Activated T-cell treated with anti-CD3 and anti-CD28 coated beads, Interleukin-2, amount 50 U/mL, for 72 hours (primary cell): ENCODE measurements around the gene PCSK5. TPM values are rescaled to one million over a fixed set of nuclear protein-coding genes. Genes with fewer than 3 reads are reported as not detected.
A peak's percentile ranks its signal among the peaks of the same experiment; 100 is the strongest.

ENCODE experiments used
- ATAC-seq, 2 donors: fragments of 150-1000 bp; cut with Tn5 transposase; replicated peaks in 1 of 2; 2 replicates each; pipeline ENCODE4 v1.10.0; 2021; ENCODE audit warnings: moderate library complexity in 2 of 2, mild to moderate bottlenecking in 1 of 2
- DNase-seq, 2 donors: peaks; one replicate each; pipeline ENCODE4 v3.0.0; 2021 to 2022; ENCODE audit warnings: mixed read lengths in 1 of 2
- H3K27ac Mint-ChIP-seq: one replicate; pipeline ENCODE4 v1.8.0; 2022; ENCODE audit warnings: mild to moderate bottlenecking, moderate library complexity, mixed read lengths
- H3K27me3 Mint-ChIP-seq: one replicate; pipeline ENCODE4 v1.8.0; 2022; ENCODE audit warnings: low read depth, mixed read lengths
- H3K36me3 Mint-ChIP-seq, 2 donors: one replicate each; pipeline ENCODE4 v1.8.0; 2022; ENCODE audit warnings: mixed read lengths in 2 of 2, mild to moderate bottlenecking in 1 of 2; ENCODE audit not compliant: insufficient read depth in 2 of 2
- H3K4me1 Mint-ChIP-seq: one replicate; pipeline ENCODE4 v1.8.0; 2022; ENCODE audit warnings: low read depth, mixed read lengths
- H3K4me3 Mint-ChIP-seq, 2 donors: one replicate each; pipeline ENCODE4 v1.8.0; 2022; ENCODE audit warnings: mild to moderate bottlenecking in 2 of 2, mixed read lengths in 2 of 2, moderate library complexity in 2 of 2
- H3K9me3 Mint-ChIP-seq, 2 donors: one replicate each; pipeline ENCODE4 v1.8.0; 2022; ENCODE audit warnings: mixed read lengths in 2 of 2
- total RNA-seq, 2 donors: library from RNA; stranded (reverse); gene quantifications; one replicate each; pipeline ENCODE4 v1.2.3, GENCODE V29; 2022

The PCSK5 gene
- total RNA-seq, 2 donors from 2014 or later: 3.7 to 4.7 TPM

GRCh38 chr9:75938946-75939345, 48.5 kb downstream of the PCSK5 start:
- no peak for DNase-seq
- Mint-ChIP-seq H3K4me1 (peaks cover 19% of the 10 kb centered on the region), H3K36me3 (no peaks in the 10 kb centered on the region), H3K27me3 (no peaks in the 10 kb centered on the region), H3K27ac (no peak overlapping the region), H3K4me3 (no peak overlapping the region), H3K9me3 (no peaks in the 10 kb centered on the region)
- ATAC-seq: no peak

GRCh38 chr9:75939536-75940111, 49.2 kb downstream of the PCSK5 start:
- H3K4me3 Mint-ChIP-seq: no peak overlapping the region
- no peaks in the 10 kb centered on the region for H3K9me3 Mint-ChIP-seq
- H3K27ac Mint-ChIP-seq: no peak overlapping the region
- no peaks in the 10 kb centered on the region for H3K36me3 Mint-ChIP-seq
- no peak for ATAC-seq
- H3K27me3 Mint-ChIP-seq: no peaks in the 10 kb centered on the region
- H3K4me1 Mint-ChIP-seq: peaks cover 19% of the 10 kb centered on the region
- no peak for DNase-seq

GRCh38 chr9:75941066-75941465, 50.6 kb downstream of the PCSK5 start:
- no peak overlapping the region for H3K4me3 Mint-ChIP-seq

GRCh38 chr9:75941577-75942311, 51.3 kb downstream of the PCSK5 start:
- ATAC-seq (no peak), DNase-seq (no peak)
- H3K36me3 Mint-ChIP-seq: peaks cover 3% of the 10 kb centered on the region in 2 donors
- H3K9me3 Mint-ChIP-seq: no peaks in the 10 kb centered on the region
- H3K27ac Mint-ChIP-seq: no peak overlapping the region
- H3K4me1 Mint-ChIP-seq: peaks cover 22% of the 10 kb centered on the region
- no peaks in the 10 kb centered on the region for H3K27me3 Mint-ChIP-seq
- no peak overlapping the region for H3K4me3 Mint-ChIP-seq

More at GRCh38 chr9:75941066-75941465, 50.6 kb downstream of the PCSK5 start:
- Mint-ChIP-seq H3K4me1 (peaks cover 22% of the 10 kb centered on the region), H3K27ac (no peak overlapping the region), H3K27me3 (no peaks in the 10 kb centered on the region), H3K9me3 (no peaks in the 10 kb centered on the region), H3K36me3 (peaks cover 3% of the 10 kb centered on the region in 2 donors)
- DNase-seq (no peak), ATAC-seq (no peak)

- Mint-ChIP-seq H3K27me3 (no peaks in the 10 kb centered on the region), H3K27ac (no peak overlapping the region), H3K4me1 (peaks cover 3% of the 10 kb centered on the region), H3K36me3 (peaks cover 3 to 6% of the 10 kb centered on the region in 2 donors), H3K4me3 (no peak overlapping the region), H3K9me3 (no peaks in the 10 kb centered on the region)
- ATAC-seq: no peak
- DNase-seq: no peak
Measured at GRCh38 chr9:75946766-75947165, 56.3 kb downstream of the PCSK5 start.

- H3K9me3 Mint-ChIP-seq: no peaks in the 10 kb centered on the region
- no peak for ATAC-seq
- H3K27ac Mint-ChIP-seq: no peak overlapping the region
- H3K27me3 Mint-ChIP-seq: no peaks in the 10 kb centered on the region
- peaks cover 3 to 8% of the 10 kb centered on the region in 2 donors for H3K36me3 Mint-ChIP-seq
- H3K4me3 Mint-ChIP-seq: no peak overlapping the region
- peaks cover 7% of the 10 kb centered on the region for H3K4me1 Mint-ChIP-seq
- no peak for DNase-seq
Measured at GRCh38 chr9:75947233-75947632, 56.8 kb downstream of the PCSK5 start.

- no peaks in the 10 kb centered on the region for H3K27me3 Mint-ChIP-seq
- H3K36me3 Mint-ChIP-seq: peaks cover 0 to 5% of the 10 kb centered on the region in 2 donors
- H3K4me1 Mint-ChIP-seq: peaks cover 14% of the 10 kb centered on the region
- H3K27ac Mint-ChIP-seq: no peak overlapping the region
- ATAC-seq (no peak), DNase-seq (no peak)
- H3K4me3 Mint-ChIP-seq: no peak overlapping the region
- no peaks in the 10 kb centered on the region for H3K9me3 Mint-ChIP-seq
Measured at GRCh38 chr9:75950998-75951397, 60.5 kb downstream of the PCSK5 start.

GRCh38 chr9:75953218-75953617, 62.7 kb downstream of the PCSK5 start:
- ATAC-seq (no peak), DNase-seq (no peak)
- peaks cover 14% of the 10 kb centered on the region for H3K4me1 Mint-ChIP-seq
- H3K27me3 Mint-ChIP-seq: no peaks in the 10 kb centered on the region
- H3K36me3 Mint-ChIP-seq: peaks cover 0 to 5% of the 10 kb centered on the region in 2 donors
- no peaks in the 10 kb centered on the region for H3K9me3 Mint-ChIP-seq
- H3K27ac Mint-ChIP-seq: no peak overlapping the region
- H3K4me3 Mint-ChIP-seq: no peak overlapping the region

GRCh38 chr9:75956161-75956560, 65.7 kb downstream of the PCSK5 start:
- ATAC-seq (no peak), DNase-seq (no peak)
- Mint-ChIP-seq H3K4me1 (peaks cover 14% of the 10 kb centered on the region), H3K4me3 (no peak overlapping the region), H3K36me3 (peaks cover 0 to 3% of the 10 kb centered on the region in 2 donors), H3K27me3 (no peaks in the 10 kb centered on the region), H3K27ac (no peak overlapping the region), H3K9me3 (peaks cover 0 to 2% of the 10 kb centered on the region in 2 donors)

GRCh38 chr9:75957116-75957515, 66.6 kb downstream of the PCSK5 start:
- ATAC-seq (no peak), DNase-seq (no peak)
- no peak overlapping the region for H3K27ac Mint-ChIP-seq
- peaks cover 0 to 2% of the 10 kb centered on the region in 2 donors for H3K9me3 Mint-ChIP-seq
- H3K4me3 Mint-ChIP-seq: no peak overlapping the region
- peaks cover 0 to 1% of the 10 kb centered on the region in 2 donors for H3K36me3 Mint-ChIP-seq
- H3K4me1 Mint-ChIP-seq: peaks cover 18% of the 10 kb centered on the region
- no peaks in the 10 kb centered on the region for H3K27me3 Mint-ChIP-seq

- no peak overlapping the region for H3K27ac Mint-ChIP-seq
- H3K4me1 Mint-ChIP-seq: peaks cover 21% of the 10 kb centered on the region
- no peaks in the 10 kb centered on the region for H3K27me3 Mint-ChIP-seq
- H3K36me3 Mint-ChIP-seq: peaks cover 0 to 1% of the 10 kb centered on the region in 2 donors
- peaks cover 0 to 2% of the 10 kb centered on the region in 2 donors for H3K9me3 Mint-ChIP-seq
- DNase-seq (no peak), ATAC-seq (no peak)
- H3K4me3 Mint-ChIP-seq: no peak overlapping the region
Measured at GRCh38 chr9:75958226-75958625, 67.8 kb downstream of the PCSK5 start.

- H3K27me3 Mint-ChIP-seq: no peaks in the 10 kb centered on the region
- no peak overlapping the region for H3K4me3 Mint-ChIP-seq
- H3K36me3 Mint-ChIP-seq: peaks cover 0 to 1% of the 10 kb centered on the region in 2 donors
- H3K4me1 Mint-ChIP-seq: peaks cover 18% of the 10 kb centered on the region
- no peak overlapping the region for H3K27ac Mint-ChIP-seq
- ATAC-seq: no peak
- peaks cover 2% of the 10 kb centered on the region in 2 donors for H3K9me3 Mint-ChIP-seq
- DNase-seq: no peak
Measured at GRCh38 chr9:75960551-75960950, 70.1 kb downstream of the PCSK5 start.

GRCh38 chr9:75962013-75962661, 71.7 kb downstream of the PCSK5 start:
- Mint-ChIP-seq H3K27me3 (no peaks in the 10 kb centered on the region), H3K4me1 (peaks cover 18% of the 10 kb centered on the region), H3K4me3 (peak overlapping the region; percentile 11 to 15), H3K27ac (no peak overlapping the region), H3K9me3 (peaks cover 2% of the 10 kb centered on the region in 2 donors), H3K36me3 (peaks cover 0 to 1% of the 10 kb centered on the region in 2 donors)
- ATAC-seq: peak in 1 of 2 donors; percentile 24
- DNase-seq: no peak
